GM12801 (cell line): Measurements from ENCODE around the gene GC.

Experiments
- TF ChIP-seq, protein P1 (sequence below): IDR thresholded peaks from one replicate; pipeline ENCODE4 v1.5.1; 2011; ENCODE audit warnings: control low read depth; ENCODE audit not compliant: insufficient read length; ENCODE audit errors: extremely low read depth

The GC gene

DNA sequence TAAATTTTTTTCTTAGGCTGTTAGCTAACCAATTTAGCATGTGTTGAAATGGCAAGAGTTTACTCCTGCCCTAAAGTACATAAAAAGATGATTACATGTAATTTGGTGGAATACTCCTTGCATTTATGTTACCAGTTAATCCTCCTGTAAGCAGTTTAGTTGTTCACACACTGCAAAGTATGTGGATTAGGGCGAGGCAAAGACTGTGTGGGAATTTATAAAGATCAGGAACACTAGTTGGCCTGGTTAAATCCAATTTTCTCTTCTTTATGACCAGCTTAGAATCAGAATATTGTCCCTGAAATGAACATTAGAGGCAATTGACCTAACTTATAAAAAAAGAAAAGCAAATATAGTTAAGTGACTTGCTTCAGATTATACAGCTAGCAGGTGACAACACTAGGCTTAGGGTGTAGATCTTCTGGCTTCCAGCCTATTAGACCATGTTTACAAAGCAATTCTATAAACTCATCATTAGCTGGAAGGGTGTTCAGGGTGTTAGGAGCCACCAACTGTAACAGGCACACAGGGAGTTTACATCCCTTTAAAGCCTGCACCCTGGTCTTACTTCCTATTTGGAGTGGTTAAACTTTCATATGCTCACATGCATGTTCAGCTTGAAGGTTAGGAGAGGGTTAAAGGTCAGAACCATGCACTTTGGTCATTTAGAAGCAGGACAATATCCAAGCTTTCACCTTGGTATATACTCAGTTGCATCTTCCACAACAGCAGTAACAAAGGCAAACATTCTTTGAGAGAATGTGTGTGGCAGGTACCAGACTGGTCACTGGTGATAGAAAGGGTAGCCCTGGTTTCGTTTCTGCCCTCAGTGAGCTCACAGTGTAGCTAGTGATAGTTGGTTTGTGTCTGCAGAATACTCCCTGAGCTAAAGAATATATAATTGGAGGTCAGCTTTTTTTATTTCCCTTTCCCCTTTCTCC is 72.6 kb downstream of the GC start:
- TF ChIP-seq, protein P1, sequence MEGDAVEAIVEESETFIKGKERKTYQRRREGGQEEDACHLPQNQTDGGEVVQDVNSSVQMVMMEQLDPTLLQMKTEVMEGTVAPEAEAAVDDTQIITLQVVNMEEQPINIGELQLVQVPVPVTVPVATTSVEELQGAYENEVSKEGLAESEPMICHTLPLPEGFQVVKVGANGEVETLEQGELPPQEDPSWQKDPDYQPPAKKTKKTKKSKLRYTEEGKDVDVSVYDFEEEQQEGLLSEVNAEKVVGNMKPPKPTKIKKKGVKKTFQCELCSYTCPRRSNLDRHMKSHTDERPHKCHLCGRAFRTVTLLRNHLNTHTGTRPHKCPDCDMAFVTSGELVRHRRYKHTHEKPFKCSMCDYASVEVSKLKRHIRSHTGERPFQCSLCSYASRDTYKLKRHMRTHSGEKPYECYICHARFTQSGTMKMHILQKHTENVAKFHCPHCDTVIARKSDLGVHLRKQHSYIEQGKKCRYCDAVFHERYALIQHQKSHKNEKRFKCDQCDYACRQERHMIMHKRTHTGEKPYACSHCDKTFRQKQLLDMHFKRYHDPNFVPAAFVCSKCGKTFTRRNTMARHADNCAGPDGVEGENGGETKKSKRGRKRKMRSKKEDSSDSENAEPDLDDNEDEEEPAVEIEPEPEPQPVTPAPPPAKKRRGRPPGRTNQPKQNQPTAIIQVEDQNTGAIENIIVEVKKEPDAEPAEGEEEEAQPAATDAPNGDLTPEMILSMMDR: no peak

DNA sequence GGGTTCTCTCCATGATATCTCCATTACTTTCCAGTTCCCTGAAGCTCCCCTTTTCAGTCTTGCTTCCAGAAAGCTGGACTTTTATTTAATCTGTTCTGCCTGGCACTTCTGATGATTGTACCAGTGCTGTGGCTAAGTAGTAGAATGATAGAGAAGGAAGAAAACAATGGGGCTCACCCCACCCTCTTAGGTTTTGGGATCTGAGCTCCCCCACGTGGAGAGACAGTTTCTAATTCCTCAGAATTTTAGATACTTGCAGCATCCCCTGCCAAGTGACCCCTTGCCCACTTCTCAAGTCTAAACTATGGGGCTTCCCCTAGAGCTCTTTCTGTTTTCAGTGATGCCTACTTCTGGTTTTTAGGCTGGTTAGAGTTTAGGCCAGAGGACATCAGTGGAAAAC is 73.9 kb downstream of the GC start:
- TF ChIP-seq, protein P1: no peak

DNA sequence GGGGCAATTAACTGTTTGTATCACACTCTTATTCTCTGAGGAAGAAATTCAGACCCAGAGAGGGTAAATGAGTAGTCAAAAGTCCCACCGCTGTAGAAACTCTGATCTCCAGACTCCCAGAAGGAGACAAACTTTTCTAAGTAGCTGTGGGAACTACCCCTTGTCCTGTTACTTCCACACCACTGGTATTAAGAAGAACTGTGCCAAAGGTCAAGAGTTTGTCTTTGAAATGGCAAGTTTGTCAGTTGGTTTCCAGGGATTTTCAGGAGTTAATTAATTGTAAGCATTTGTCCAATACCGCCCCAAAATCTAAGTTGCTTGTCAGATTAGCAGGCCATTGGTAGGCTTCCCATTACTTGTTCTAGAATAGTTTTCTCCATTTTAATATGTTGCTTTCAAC is 85.7 kb downstream of the GC start:
- TF ChIP-seq, protein P1: no peak

DNA sequence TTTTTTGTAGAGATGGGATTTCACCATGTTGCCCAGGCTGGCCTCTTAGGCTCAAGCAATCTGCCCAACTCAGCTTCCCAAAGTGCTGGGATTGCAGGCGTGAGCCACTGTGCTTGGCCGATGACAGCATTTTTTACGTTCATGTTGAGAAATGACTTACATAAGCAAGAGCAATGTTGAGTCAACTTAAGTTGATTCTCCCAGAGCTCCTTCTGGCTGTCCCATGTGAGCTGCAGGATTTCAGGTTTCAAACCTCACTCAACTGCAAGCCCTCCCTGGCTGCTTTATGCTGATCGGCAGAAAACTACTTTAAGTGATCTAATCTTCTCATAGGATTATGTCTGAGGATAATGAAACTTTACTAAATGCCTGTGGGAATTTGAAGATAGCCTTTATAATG is 86.8 kb downstream of the GC start:
- TF ChIP-seq, protein P1: no peak

DNA sequence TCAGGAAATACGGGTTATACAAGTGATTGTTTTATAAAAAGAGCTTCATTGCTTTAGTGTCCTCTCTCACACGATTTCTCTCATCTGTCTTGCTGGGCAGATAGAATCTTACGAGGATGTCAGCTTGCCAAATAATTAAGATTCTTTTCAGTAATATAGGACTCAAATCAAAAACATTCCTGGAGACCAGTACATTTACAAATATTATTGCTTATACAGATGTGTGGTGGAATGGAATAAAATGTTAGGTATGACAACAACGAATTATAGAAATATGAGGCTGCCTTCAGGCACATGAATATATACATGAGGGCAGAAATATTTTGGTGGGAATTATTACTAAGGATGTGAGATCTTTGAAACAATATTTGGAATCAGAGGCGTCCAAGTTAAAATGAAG is 88.9 kb downstream of the GC start:
- TF ChIP-seq, protein P1: no peak

DNA sequence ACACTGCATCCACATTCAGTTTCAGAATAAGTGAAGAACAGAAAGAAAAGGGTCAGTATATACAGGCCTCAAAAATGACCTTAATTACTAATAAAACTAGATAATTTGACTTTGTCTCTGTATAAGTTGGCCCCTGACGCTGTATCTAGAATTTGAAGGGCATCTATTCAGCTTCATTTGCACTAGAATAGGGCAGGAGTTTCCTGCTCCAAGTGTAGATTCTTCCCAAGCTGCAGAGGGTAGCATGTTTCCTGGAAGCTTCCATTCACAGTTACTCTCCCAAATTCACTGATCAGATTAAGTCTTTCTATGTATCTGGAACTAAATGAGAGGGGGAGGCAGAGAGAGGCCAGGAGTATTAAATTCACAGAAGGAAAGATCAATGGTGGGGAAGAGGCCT is 90.9 kb downstream of the GC start:
- TF ChIP-seq, protein P1: no peak

DNA sequence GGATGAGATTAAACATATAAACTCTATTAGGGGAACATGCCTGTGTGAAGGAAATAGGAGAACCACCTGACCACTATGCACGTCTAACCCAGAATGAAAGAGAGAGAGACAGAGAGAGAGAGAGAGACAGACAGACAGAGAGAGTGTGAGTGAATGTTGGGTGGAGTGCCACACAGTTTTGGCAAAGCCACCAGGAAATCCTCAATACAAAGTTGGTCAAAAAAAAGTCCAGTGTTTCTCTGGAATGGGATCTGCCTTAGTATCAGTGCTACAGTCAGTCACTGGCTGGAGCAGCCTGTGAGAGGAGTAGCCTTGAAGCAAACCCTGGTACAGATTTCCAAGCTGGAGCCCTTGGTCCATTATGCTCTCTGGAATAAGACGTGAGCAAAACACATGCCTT is 91.7 kb downstream of the GC start:
- TF ChIP-seq, protein P1: no peak
